ENCODE results near the gene KLLN. TPM values are rescaled to one million over a fixed set of nuclear protein-coding genes. Genes with fewer than 3 reads are reported as not detected.

Gene KLLN, protein sequence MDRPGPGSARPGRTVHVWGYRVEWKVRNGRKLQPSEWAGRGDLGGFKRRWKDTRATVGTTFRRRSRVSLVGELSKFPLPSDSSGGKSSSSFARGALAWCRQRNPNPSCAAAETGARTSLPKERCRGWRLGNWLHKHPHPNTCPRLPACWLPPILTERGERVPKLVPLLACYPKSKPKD
- total RNA-seq, result 0.24 and 0.64 TPM in 2 replicates

DNA sequence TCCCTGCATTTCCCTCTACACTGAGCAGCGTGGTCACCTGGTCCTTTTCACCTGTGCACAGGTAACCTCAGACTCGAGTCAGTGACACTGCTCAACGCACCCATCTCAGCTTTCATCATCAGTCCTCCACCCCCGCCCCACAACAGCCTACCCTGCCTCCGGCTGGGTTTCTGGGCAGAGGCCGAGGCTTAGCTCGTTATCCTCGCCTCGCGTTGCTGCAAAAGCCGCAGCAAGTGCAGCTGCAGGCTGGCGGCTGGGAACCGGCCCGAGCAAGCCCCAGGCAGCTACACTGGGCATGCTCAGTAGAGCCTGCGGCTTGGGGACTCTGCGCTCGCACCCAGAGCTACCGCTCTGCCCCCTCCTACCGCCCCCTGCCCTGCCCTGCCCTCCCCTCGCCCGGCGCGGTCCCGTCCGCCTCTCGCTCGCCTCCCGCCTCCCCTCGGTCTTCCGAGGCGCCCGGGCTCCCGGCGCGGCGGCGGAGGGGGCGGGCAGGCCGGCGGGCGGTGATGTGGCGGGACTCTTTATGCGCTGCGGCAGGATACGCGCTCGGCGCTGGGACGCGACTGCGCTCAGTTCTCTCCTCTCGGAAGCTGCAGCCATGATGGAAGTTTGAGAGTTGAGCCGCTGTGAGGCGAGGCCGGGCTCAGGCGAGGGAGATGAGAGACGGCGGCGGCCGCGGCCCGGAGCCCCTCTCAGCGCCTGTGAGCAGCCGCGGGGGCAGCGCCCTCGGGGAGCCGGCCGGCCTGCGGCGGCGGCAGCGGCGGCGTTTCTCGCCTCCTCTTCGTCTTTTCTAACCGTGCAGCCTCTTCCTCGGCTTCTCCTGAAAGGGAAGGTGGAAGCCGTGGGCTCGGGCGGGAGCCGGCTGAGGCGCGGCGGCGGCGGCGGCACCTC lies at the start of gene KLLN, which contains the start of gene PTEN:
TSS of gene KLLN (minus strand) at position 481 of the 891 bp plus-strand sequence. CDS start 1,046 bp downstream, outside the sequence.
TSS of gene PTEN (plus strand) at position 573 of the 891 bp plus-strand sequence. CDS start 845 bp downstream, outside the sequence.

DNA sequence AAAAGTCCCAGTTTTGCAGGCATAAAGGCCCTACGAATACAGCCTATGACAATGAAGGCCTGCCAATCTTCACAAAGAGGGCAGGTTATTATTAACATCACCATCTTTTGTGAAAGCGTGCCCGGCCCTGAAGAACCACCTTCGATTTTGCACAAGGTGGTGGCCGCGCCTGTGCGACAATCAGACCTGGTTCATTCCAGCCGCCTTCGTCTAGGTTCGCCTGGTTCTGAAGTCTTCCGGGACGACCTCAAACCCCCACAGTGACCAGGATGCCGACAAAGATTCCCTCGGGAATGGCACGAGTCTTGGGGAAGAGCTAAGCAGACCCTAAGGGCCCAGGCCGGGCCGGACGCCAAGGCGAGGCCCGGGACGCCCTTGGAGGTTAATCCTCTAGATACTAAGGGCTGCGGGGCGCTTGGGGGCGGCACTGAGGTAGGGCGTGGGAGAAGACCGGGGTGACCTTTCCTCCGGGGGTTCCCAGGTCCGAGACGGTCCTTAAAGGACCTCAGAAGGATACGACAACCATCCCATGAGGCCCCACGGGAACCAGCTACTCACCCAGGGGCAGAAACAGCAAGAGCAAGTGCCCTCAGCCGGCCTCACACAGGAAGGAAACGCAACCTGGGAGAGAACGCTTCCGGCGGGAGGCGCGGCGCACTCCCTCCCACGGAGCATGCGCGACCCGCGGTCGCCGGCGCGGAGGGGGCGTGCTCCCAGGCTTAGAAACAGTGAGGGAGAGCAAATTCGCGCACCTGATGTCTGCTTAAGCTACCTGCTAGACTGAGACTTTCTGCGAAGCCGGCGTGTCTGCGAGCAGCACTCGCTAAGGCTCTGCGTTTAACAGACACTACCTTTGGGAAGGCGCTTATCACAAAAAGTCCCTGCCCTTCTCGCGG lies 45.5 kb downstream of the KLLN start, which contains the start of gene ATAD1:
TSS of gene ATAD1 (minus strand) at position 618 of the 896 bp plus-strand sequence. CDS start 3,627 bp downstream, outside the sequence.

Other genes with a start within 250 kb of the KLLN start
- 1.1 and 12.3 TPM in 2 replicates for gene PAPSS2, start 203.7 kb downstream of the KLLN start, total RNA-seq
- gene ATAD1, start 45.3 kb downstream of the KLLN start, total RNA-seq, result 68.9 and 86.7 TPM in 2 replicates
- 62.4 and 94.2 TPM in 2 replicates for gene PTEN, start 92 bp upstream of the KLLN start, total RNA-seq